RWPE2 (cell line): Measurements from ENCODE around the gene AKAP12.

Experiments used
- ATAC-seq: fragments of 200-7000 bp; cut with Tn5 transposase; 3 replicates; pipeline ENCODE4 v1.9.1; 2021; ENCODE audit warnings: low read depth
- DNase-seq: peaks from one replicate; pipeline ENCODE4 v3.0.0-alpha.2; 2020; ENCODE audit warnings: low spot score
- H3K27ac ChIP-seq: fragments of 450-650 bp; 2 replicates; pipeline ENCODE4 v1.5.1; 2017; ENCODE audit warnings: mild to moderate bottlenecking; ENCODE audit not compliant: poor library complexity, severe bottlenecking
- H3K27me3 ChIP-seq: fragments of 250-450 bp; sonication (Bioruptor Pico); 2 replicates; pipeline ENCODE4 v1.5.1; 2021; ENCODE audit warnings: mild to moderate bottlenecking, moderate library complexity; ENCODE audit not compliant: insufficient read depth, poor library complexity, severe bottlenecking
- H3K36me3 ChIP-seq: fragments of 250-450 bp; sonication (Bioruptor Pico); 2 replicates; pipeline ENCODE4 v1.5.1; 2020; ENCODE audit warnings: low read depth, mild to moderate bottlenecking, moderate library complexity
- H3K4me1 ChIP-seq: fragments of 250-450 bp; sonication (Bioruptor Pico); 2 replicates; pipeline ENCODE4 v1.5.1; 2021; ENCODE audit warnings: mild to moderate bottlenecking, moderate library complexity; ENCODE audit not compliant: insufficient read depth, poor library complexity, severe bottlenecking
- H3K4me3 ChIP-seq: fragments of 250-450 bp; sonication (Bioruptor Pico); 2 replicates; pipeline ENCODE4 v1.5.1; 2021; ENCODE audit warnings: mild to moderate bottlenecking, moderate library complexity; ENCODE audit not compliant: severe bottlenecking
- H3K9me3 ChIP-seq: fragments of 250-450 bp; sonication (Bioruptor Pico); 2 replicates; pipeline ENCODE4 v1.5.1; 2021; ENCODE audit warnings: mild to moderate bottlenecking, moderate library complexity; ENCODE audit not compliant: severe bottlenecking
- TF ChIP-seq, protein P1 (sequence below): fragments of 450-650 bp; IDR thresholded peaks from one replicate; pipeline ENCODE4 v1.5.1; 2017; ENCODE audit warnings: mild to moderate bottlenecking, moderate library complexity; ENCODE audit not compliant: poor library complexity, severe bottlenecking

AKAP12 gene

DNA sequence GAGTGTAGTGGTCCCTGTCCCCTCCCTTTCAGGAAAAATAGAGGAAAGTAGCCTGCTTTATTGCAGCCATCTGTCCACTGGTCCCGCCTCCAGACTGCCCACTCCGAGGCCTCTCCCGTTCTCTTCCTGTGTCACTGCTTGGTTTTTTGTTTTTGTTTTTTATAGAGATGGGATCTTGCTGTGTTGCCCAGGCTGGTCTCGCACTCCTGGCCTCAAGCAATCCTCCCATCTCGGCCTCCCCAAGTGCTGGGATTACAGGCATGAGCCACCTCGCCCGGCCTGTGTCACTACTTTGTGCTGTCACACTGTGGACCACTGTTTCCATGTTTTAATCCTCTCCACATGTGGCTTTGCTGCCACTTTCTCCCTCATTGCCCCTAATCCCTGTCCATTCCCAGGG lies 80.4 kb downstream of the AKAP12 start:
- Histone ChIP-seq H3K36me3 (no peaks in the 10 kb centered on the region), H3K4me3 (no peak overlapping the region), H3K4me1 (peaks cover 14% of the 10 kb centered on the region), H3K27me3 (no peaks in the 10 kb centered on the region), H3K27ac (no peak overlapping the region), H3K9me3 (no peaks in the 10 kb centered on the region)
- TF ChIP-seq, protein P1, sequence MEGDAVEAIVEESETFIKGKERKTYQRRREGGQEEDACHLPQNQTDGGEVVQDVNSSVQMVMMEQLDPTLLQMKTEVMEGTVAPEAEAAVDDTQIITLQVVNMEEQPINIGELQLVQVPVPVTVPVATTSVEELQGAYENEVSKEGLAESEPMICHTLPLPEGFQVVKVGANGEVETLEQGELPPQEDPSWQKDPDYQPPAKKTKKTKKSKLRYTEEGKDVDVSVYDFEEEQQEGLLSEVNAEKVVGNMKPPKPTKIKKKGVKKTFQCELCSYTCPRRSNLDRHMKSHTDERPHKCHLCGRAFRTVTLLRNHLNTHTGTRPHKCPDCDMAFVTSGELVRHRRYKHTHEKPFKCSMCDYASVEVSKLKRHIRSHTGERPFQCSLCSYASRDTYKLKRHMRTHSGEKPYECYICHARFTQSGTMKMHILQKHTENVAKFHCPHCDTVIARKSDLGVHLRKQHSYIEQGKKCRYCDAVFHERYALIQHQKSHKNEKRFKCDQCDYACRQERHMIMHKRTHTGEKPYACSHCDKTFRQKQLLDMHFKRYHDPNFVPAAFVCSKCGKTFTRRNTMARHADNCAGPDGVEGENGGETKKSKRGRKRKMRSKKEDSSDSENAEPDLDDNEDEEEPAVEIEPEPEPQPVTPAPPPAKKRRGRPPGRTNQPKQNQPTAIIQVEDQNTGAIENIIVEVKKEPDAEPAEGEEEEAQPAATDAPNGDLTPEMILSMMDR, result no peak
- no peak for DNase-seq
- no peak for ATAC-seq

DNA sequence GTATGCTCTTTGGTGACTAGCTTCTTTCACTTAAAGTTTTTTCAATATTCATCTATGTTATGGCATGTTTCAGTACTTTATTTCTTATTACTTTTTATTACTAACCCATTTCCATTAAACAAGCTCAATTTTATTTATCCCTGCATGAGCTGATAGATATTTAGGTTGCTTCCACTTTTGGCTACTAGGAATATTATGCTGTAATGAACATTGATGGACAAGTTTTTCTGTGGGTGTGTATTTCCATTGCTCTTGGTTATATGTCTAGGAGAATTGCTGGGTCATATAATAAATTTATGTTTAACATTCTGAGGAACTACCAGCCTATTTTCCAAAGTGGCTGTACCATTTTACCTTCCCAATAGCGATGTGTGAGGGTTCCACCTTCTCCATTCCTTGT lies 81.7 kb downstream of the AKAP12 start:
- H3K4me1 ChIP-seq, result peaks cover 14% of the 10 kb centered on the region
- no peak overlapping the region for H3K4me3 ChIP-seq
- no peak overlapping the region for H3K27ac ChIP-seq
- no peaks in the 10 kb centered on the region for H3K9me3 ChIP-seq
- DNase-seq (no peak), ATAC-seq (no peak)
- H3K36me3 ChIP-seq, result no peaks in the 10 kb centered on the region
- TF ChIP-seq, protein P1, result no peak
- no peaks in the 10 kb centered on the region for H3K27me3 ChIP-seq

DNA sequence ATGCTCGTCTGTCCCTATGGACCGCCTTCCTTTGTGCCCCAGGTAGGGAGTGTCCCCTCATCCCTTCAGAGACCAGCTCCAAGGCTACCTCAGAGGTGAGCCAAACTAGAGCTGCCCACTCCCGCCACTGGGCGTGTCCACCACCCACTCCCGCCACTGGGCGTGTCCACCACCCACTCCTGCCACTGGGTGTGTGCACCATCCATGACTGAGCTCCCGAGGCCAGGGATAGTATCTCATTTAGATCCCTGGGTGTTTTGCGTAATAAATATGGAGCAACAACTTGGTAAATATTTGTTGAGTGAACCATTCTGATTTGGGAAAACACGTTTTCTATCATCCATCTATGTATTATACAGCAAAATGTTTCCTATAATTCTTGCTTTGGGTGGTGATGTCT lies 82.8 kb downstream of the AKAP12 start:
- ATAC-seq (peak; percentile 15; the same call in 2 of the 3 replicates), DNase-seq (no peak)

DNA sequence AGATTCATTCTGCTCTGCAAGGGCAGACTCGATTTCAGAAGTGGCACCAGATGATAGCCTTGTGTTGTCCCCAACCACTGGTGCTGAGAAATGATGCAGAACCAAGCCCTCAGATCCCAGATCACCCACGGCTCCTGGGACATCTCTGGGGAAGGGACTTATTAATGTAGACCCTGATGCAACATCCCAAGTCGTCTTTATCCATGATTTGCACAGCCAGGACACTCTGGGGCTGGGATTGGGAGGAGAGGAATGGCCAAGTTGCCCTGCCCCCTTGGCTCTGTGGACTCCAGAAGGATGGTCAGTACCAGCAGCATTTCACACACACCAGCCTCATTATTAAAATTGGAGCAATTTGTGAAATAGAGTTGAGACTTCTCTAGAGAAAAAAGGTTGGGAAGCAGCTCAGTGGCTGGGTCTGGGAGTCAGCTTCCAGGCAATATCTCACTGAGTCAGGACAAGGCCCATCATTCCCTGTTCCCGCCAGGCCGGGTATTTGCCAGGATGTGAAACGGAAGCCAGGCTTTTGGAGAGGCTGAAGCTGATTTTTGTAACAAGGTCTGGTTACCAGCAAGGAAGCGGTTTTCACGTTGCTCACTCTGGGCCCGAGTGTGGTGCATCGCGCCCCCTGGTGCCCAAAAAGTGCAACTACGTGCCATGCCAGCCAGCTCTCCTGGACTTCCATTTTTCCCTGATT lies 84.2 kb downstream of the AKAP12 start:
- Histone ChIP-seq H3K9me3 (no peaks in the 10 kb centered on the region), H3K27ac (peak overlapping the region; percentile 9), H3K36me3 (no peaks in the 10 kb centered on the region), H3K27me3 (no peaks in the 10 kb centered on the region), H3K4me3 (no peak overlapping the region), H3K4me1 (peaks cover 11% of the 10 kb centered on the region)
- ATAC-seq, result peak; percentile 73
- DNase-seq, result peak; percentile 60
- TF ChIP-seq, protein P1, result peak; percentile 96

More for the DNA sequence above, 82.8 kb downstream of the AKAP12 start:
- H3K36me3 ChIP-seq, result no peaks in the 10 kb centered on the region
- H3K27me3 ChIP-seq, result no peaks in the 10 kb centered on the region
- no peak overlapping the region for H3K27ac ChIP-seq
- TF ChIP-seq, protein P1, result no peak
- no peak overlapping the region for H3K4me3 ChIP-seq
- no peaks in the 10 kb centered on the region for H3K9me3 ChIP-seq
- H3K4me1 ChIP-seq, result peaks cover 11% of the 10 kb centered on the region

DNA sequence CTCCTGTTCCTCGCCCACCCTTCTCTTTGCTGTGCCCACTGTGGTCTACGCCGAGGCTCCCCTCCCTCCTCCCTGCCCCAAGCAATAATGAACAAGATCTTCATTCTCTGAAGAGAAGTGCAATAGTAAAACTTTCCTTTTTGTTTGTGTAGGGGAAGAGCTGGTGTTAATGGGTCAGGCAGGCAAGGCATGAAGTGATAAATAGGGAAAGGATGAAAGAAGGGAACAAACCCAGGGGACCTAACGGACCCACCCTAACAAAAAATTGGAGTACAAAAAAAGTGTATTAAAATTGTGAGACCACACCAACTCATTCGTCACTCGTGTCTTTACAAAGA lies 84.7 kb downstream of the AKAP12 start:
- ATAC-seq, result no peak
- DNase-seq, result no peak
- no peak overlapping the region for H3K4me3 ChIP-seq
- peaks cover 11% of the 10 kb centered on the region for H3K4me1 ChIP-seq
- H3K27me3 ChIP-seq, result no peaks in the 10 kb centered on the region
- TF ChIP-seq, protein P1, result peak; percentile 82
- no peaks in the 10 kb centered on the region for H3K36me3 ChIP-seq
- H3K9me3 ChIP-seq, result no peaks in the 10 kb centered on the region
- peak overlapping the region; percentile 9 for H3K27ac ChIP-seq
